OCI-LY3 (cell line): Measurements from ENCODE around the gene ZFX.

Experiments used
- H2AFZ ChIP-seq: fragments of 200-600, 300-600 bp; shearing (Covaris generic); 2 replicates; pipeline ENCODE4 v1.6.0; 2014; ENCODE audit warnings: antibody characterized with exemption, low read depth, low read length
- H3K27ac ChIP-seq: fragments of 200-600, 300-600 bp; sonication (generic); 2 replicates; pipeline ENCODE4 v1.5.1; 2014; ENCODE audit warnings: mild to moderate bottlenecking, low read length, moderate library complexity, mixed read lengths
- H3K27me3 ChIP-seq: fragments of 200-600, 300-600 bp; sonication (generic); 2 replicates; pipeline ENCODE4 v1.6.1; 2014; ENCODE audit warnings: low read depth, low read length, mixed read lengths
- H3K36me3 ChIP-seq: fragments of 200-600, 300-600 bp; sonication (generic); replicated peaks from 2 replicates; pipeline ENCODE3; 2014; ENCODE audit warnings: low read depth, low read length, mixed read lengths
- H3K4me1 ChIP-seq: fragments of 300-600, 200-600 bp; sonication (generic); 2 replicates; pipeline ENCODE4 v1.6.1; 2014; ENCODE audit warnings: low read length, mixed read lengths
- H3K4me2 ChIP-seq: fragments of 200-600, 300-600 bp; sonication (generic); 2 replicates; pipeline ENCODE4 v1.6.1; 2014; ENCODE audit warnings: low read length, mixed read lengths
- H3K4me3 ChIP-seq: fragments of 300-600, 200-600 bp; sonication (generic); 2 replicates; pipeline ENCODE4 v1.5.1; 2014; ENCODE audit warnings: antibody characterized with exemption, mild to moderate bottlenecking, low read length, moderate library complexity
- H3K79me2 ChIP-seq: fragments of 300-600, 200-600 bp; shearing (Covaris generic); 2 replicates; pipeline ENCODE4 v1.6.1; 2014; ENCODE audit warnings: mild to moderate bottlenecking, low read length, mixed read lengths
- H3K9ac ChIP-seq: fragments of 300-600, 200-600 bp; shearing (Covaris generic); 2 replicates; pipeline ENCODE4 v1.6.0; 2014; ENCODE audit warnings: mild to moderate bottlenecking, low read length, moderate library complexity
- H3K9me3 ChIP-seq: fragments of 200-600, 300-600 bp; shearing (Covaris generic); 2 replicates; pipeline ENCODE4 v1.6.1; 2014; ENCODE audit warnings: low read length, mixed read lengths; ENCODE audit not compliant: insufficient read depth
- H4K20me1 ChIP-seq: fragments of 200-600, 300-600 bp; sonication (generic); 2 replicates; pipeline ENCODE4 v1.6.1; 2016; ENCODE audit warnings: low read length, mixed read lengths; ENCODE audit not compliant: insufficient read depth
- EZH2phosphoT487 ChIP-seq: fragments of 200-600 bp; shearing (Covaris generic); IDR thresholded peaks from 2 replicates; pipeline ENCODE4 v1.6.1; 2018; ENCODE audit warnings: antibody characterized with exemption, mixed run types, low read depth
- TF ChIP-seq, protein P1 (sequence below): fragments of 200-600, 300-600 bp; sonication (generic); IDR thresholded peaks from 2 replicates; pipeline ENCODE4 v1.5.1; 2014; ENCODE audit warnings: antibody characterized with exemption, low read length, low read depth

Gene ZFX

DNA sequence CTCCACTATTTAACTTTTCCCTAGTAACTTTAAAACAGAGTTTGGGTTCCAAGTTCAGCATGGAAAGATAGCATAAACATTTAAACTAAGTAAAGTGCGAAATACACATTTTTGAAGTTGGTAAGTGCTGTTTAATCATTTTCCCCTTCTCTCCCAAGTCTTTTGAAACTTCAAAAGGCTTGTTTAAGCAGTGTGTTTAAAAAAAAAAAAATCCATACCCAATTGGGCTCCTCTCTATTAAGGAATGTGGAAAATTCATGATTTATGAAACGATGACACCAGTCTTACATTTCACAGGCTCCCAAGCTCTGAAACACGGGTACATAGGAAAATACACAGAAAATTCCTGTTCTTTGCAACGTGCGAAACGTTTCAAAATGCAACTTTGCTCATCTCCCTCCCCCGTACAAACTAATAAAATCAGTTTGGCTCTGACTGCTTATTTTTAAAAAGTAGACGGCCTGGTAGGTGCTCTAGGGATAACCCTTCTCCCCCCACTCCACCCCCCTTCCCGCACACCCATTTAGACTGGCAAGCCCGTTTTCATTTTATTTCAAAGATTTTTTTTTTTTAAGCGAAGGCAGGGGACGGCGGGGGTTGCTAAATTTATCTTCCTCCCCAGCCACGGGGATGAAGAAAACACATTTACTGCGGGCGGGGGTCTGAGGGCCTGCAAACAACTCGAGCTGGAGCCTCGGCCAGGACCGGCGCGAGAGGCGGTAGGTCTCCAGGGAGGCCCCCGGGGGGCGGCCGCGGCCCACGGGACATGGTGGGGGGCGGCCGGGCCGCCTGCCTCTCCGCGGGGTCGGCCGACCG lies 786 bp upstream of the ZFX start:
- Histone ChIP-seq H4K20me1 (peaks cover 25% of the 10 kb centered on the region), H3K9me3 (no peaks in the 10 kb centered on the region), H3K27ac (peak overlapping the region; percentile 95), H3K4me2 (peak overlapping the region; percentile 75), H3K27me3 (no peaks in the 10 kb centered on the region), H2AFZ (no peak overlapping the region), H3K36me3 (peaks cover 6% of the 10 kb centered on the region), H3K79me2 (peaks cover 42% of the 10 kb centered on the region), H3K4me1 (peaks cover 29% of the 10 kb centered on the region), H3K9ac (peak overlapping the region; percentile 95), H3K4me3 (peak overlapping the region; percentile 88)
- no peak for TF ChIP-seq EZH2phosphoT487
- TF ChIP-seq, protein P1, sequence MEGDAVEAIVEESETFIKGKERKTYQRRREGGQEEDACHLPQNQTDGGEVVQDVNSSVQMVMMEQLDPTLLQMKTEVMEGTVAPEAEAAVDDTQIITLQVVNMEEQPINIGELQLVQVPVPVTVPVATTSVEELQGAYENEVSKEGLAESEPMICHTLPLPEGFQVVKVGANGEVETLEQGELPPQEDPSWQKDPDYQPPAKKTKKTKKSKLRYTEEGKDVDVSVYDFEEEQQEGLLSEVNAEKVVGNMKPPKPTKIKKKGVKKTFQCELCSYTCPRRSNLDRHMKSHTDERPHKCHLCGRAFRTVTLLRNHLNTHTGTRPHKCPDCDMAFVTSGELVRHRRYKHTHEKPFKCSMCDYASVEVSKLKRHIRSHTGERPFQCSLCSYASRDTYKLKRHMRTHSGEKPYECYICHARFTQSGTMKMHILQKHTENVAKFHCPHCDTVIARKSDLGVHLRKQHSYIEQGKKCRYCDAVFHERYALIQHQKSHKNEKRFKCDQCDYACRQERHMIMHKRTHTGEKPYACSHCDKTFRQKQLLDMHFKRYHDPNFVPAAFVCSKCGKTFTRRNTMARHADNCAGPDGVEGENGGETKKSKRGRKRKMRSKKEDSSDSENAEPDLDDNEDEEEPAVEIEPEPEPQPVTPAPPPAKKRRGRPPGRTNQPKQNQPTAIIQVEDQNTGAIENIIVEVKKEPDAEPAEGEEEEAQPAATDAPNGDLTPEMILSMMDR: no peak

GRCh38 chrX:24150051-24150790 lies 692 bp downstream of the ZFX start:
- Histone ChIP-seq H2AFZ (no peak overlapping the region), H3K27ac (peak overlapping the region; percentile 95), H3K36me3 (peaks cover 6% of the 10 kb centered on the region), H3K9me3 (no peaks in the 10 kb centered on the region), H3K4me3 (peak overlapping the region; percentile 92), H3K79me2 (peaks cover 57% of the 10 kb centered on the region), H3K4me1 (peaks cover 29% of the 10 kb centered on the region), H3K27me3 (no peaks in the 10 kb centered on the region), H4K20me1 (peaks cover 26% of the 10 kb centered on the region), H3K9ac (peak overlapping the region; percentile 95), H3K4me2 (peak overlapping the region; percentile 84)
- no peak for TF ChIP-seq EZH2phosphoT487
- TF ChIP-seq, protein P1: peak; percentile 28

DNA sequence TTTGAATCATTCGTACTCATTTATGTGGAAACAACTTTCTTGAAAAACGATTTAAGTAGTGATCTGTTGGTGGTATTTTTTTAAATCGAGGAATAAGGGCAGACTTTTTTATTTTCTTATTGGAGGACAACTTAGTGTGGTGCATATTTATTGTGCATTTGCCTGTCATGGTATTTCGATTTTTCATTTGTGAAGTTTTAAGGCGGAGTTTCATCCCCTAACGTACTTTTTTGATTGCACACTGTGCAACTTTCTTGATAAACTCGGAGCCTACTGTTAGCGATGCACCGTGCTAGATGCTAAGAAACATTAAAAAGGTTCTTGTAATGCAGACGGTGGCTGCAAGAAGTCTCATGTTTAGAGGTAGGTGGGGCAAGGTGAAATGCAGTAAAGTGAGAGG lies 1.4 kb downstream of the ZFX start:
- Histone ChIP-seq H4K20me1 (peaks cover 26% of the 10 kb centered on the region), H3K36me3 (peaks cover 6% of the 10 kb centered on the region), H3K27me3 (no peaks in the 10 kb centered on the region), H3K9ac (peak overlapping the region; percentile 95), H3K79me2 (peaks cover 64% of the 10 kb centered on the region), H3K4me2 (peak overlapping the region; percentile 84), H3K4me1 (peaks cover 29% of the 10 kb centered on the region), H3K9me3 (no peaks in the 10 kb centered on the region), H2AFZ (no peak overlapping the region), H3K27ac (peak overlapping the region; percentile 95), H3K4me3 (peak overlapping the region; percentile 92)
- TF ChIP-seq EZH2phosphoT487: no peak
- TF ChIP-seq, protein P1: no peak

GRCh38 chrX:24151513-24151912 lies 2.0 kb downstream of the ZFX start:
- Histone ChIP-seq H2AFZ (no peak overlapping the region), H3K9ac (peak overlapping the region; percentile 95), H3K36me3 (peaks cover 6% of the 10 kb centered on the region), H3K27ac (no peak overlapping the region), H3K79me2 (peaks cover 70% of the 10 kb centered on the region), H3K4me3 (peak overlapping the region; percentile 92), H3K4me1 (peaks cover 29% of the 10 kb centered on the region), H3K27me3 (no peaks in the 10 kb centered on the region), H4K20me1 (peaks cover 26% of the 10 kb centered on the region), H3K4me2 (peak overlapping the region; percentile 84), H3K9me3 (no peaks in the 10 kb centered on the region)
- TF ChIP-seq EZH2phosphoT487: no peak
- TF ChIP-seq, protein P1: no peak
